K562 (cell line): ENCODE measurements around the gene RASD2. TPM values are rescaled to one million over a fixed set of nuclear protein-coding genes. Genes with fewer than 3 reads are reported as not detected.

Experiments used
- ATF3 ChIP-seq, 2 experiments: fragments of 450-650 bp in 1 of 2; sonication (generic) in 1 of 2; formaldehyde crosslinking in 1 of 2; IDR thresholded peaks in 1 of 2; conservative IDR thresholded peaks in 1 of 2; 2 replicates each; pipeline versions ENCODE4 v1.6.1 to v1.8.1; 2016 to 2023; ENCODE audit warnings: mild to moderate bottlenecking in 2 of 2, moderate library complexity in 2 of 2, inconsistent platforms in 1 of 2, missing genetic modification reagents in 1 of 2
- CHD2 ChIP-seq: IDR thresholded peaks from 2 replicates; pipeline ENCODE4 v1.6.1; 2011; ENCODE audit warnings: low read depth, low read length
- ELK3 ChIP-seq: fragments of 450-650 bp; formaldehyde crosslinking; IDR thresholded peaks from 2 replicates; pipeline ENCODE4 v1.4.0; 2020; ENCODE audit warnings: mild to moderate bottlenecking
- EP300 ChIP-seq: IDR thresholded peaks from 2 replicates; pipeline ENCODE4 v1.6.1; 2012; ENCODE audit warnings: low read length, improper control_type of control experiment
- FOXP4 ChIP-seq: sonication (generic); formaldehyde crosslinking; IDR thresholded peaks from 2 replicates; pipeline ENCODE4 v1.8.0; 2022; ENCODE audit warnings: mild to moderate bottlenecking, missing genetic modification reagents, borderline replicate concordance
- IFI16 ChIP-seq: fragments of 250-450 bp; sonication (Bioruptor Pico); IDR thresholded peaks from 2 replicates; pipeline ENCODE4 v2.1.2; 2022; ENCODE audit warnings: mild to moderate bottlenecking, inconsistent platforms
- KDM4B ChIP-seq, 2 experiments: fragments of 450-650 bp in 1 of 2; sonication (generic) in 1 of 2; IDR thresholded peaks; 2 replicates each; pipeline ENCODE4 v1.6.1; 2016 to 2017; ENCODE audit warnings: borderline replicate concordance in 2 of 2, antibody characterized with exemption in 1 of 2, low read depth in 1 of 2, mild to moderate bottlenecking in 1 of 2
- KHSRP ChIP-seq: fragments of 450-650 bp; IDR thresholded peaks from 2 replicates; pipeline ENCODE4 v1.6.1; 2017
- LCOR ChIP-seq: sonication (generic); formaldehyde crosslinking; IDR thresholded peaks from 2 replicates; pipeline ENCODE4 v1.8.0; 2022; ENCODE audit warnings: mild to moderate bottlenecking, missing genetic modification reagents
- MYBL2 ChIP-seq, 2 experiments: fragments of 450-650 bp in 1 of 2; sonication (generic) in 1 of 2; formaldehyde crosslinking in 1 of 2; IDR thresholded peaks; 2 replicates each; pipeline versions ENCODE4 v1.6.1 to v1.8.1; 2017 to 2022; ENCODE audit warnings: borderline replicate concordance in 1 of 2, inconsistent platforms in 1 of 2, low read depth in 1 of 2, mild to moderate bottlenecking in 1 of 2, missing genetic modification reagents in 1 of 2, moderate library complexity in 1 of 2
- NR1H2 ChIP-seq: sonication (generic); formaldehyde crosslinking; IDR thresholded peaks from 2 replicates; pipeline ENCODE4 v1.4.0; 2020; ENCODE audit warnings: mild to moderate bottlenecking, missing genetic modification reagents
- PTBP1 ChIP-seq: fragments of 200-400 bp; formaldehyde crosslinking; IDR thresholded peaks from 2 replicates; pipeline ENCODE4 v1.6.1; 2017; ENCODE audit warnings: low read depth, low read length
- SETDB1 ChIP-seq: IDR thresholded peaks from one replicate; pipeline ENCODE4 v1.6.1; 2012; ENCODE audit warnings: low read length, control low read depth, inconsistent platforms
- SNRNP70 ChIP-seq: fragments of 200-400 bp; formaldehyde crosslinking; optimal IDR thresholded peaks from 2 replicates; pipeline ENCODE3; 2017; ENCODE audit warnings: low read depth, low read length
- SP1 ChIP-seq: sonication (generic); formaldehyde crosslinking; IDR thresholded peaks from 2 replicates; pipeline ENCODE4 v1.8.1; 2022; ENCODE audit warnings: mild to moderate bottlenecking, missing genetic modification reagents
- SRF ChIP-seq, 2 experiments: fragments of 250-450, 450-650 bp in 1 of 2; sonication (Bioruptor Pico) in 1 of 2; sonication (generic) in 1 of 2; formaldehyde crosslinking; IDR thresholded peaks; 2 replicates each; pipeline versions ENCODE4 v1.5.0 to v1.5.1; 2020 to 2022; ENCODE audit warnings: mild to moderate bottlenecking in 1 of 2, missing genetic modification reagents in 1 of 2
- TFAP4 ChIP-seq: sonication (generic); formaldehyde crosslinking; IDR thresholded peaks from 2 replicates; pipeline ENCODE4 v1.8.0; 2022; ENCODE audit warnings: missing genetic modification reagents, mild to moderate bottlenecking, moderate library complexity, borderline replicate concordance
- USF1 ChIP-seq: sonication (generic); formaldehyde crosslinking; IDR thresholded peaks from 2 replicates; pipeline ENCODE4 v1.9.0; 2022; ENCODE audit warnings: mild to moderate bottlenecking, missing genetic modification reagents
- XRCC4 ChIP-seq: IDR thresholded peaks from one replicate; pipeline ENCODE4 v1.6.1; 2011; ENCODE audit not compliant: insufficient read depth, insufficient read length; ENCODE audit errors: extremely low read depth
- ZNF143 ChIP-seq: sonication (generic); formaldehyde crosslinking; IDR thresholded peaks from 2 replicates; pipeline ENCODE4 v1.9.0; 2022; ENCODE audit warnings: mild to moderate bottlenecking, missing genetic modification reagents
- ZNF146 ChIP-seq: IDR thresholded peaks from one replicate; pipeline ENCODE4 v1.6.1; 2018; ENCODE audit warnings: missing compliant biosample characterization; ENCODE audit not compliant: unreplicated experiment
- polyA plus RNA-seq, 8 experiments: library from polyadenylated mRNA; depleted of rRNA in 4 of 8; stranded (reverse) in 5 of 8; unstranded in 3 of 8; fragments of >200 nt; fragmentation: Nextera tagmentation in 2 of 8; fragmentation: Illumina TruSeq in 1 of 8; extraction: Ambion mirVana in 2 of 8; extraction: Trizol in 1 of 8; gene quantifications; 2 replicates each; pipeline versions ENCODE4 v1.2.1 to v1.2.3, GENCODE V29; 2011 to 2014; ENCODE audit warnings: inconsistent platforms in 1 of 8, missing spikeins in 1 of 8
- total RNA-seq, 7 experiments: library from RNA; depleted of rRNA in 6 of 7; stranded (reverse); fragments of >200 nt in 6 of 7; fragmentation: Illumina TruSeq in 2 of 7; extraction: Trizol in 2 of 7; gene quantifications; 2 replicates each; pipeline versions ENCODE4 v1.2.1 to v1.2.3, GENCODE V29; 2011 to 2021; ENCODE audit warnings: low replicate concordance in 1 of 7

Gene RASD2
- total and polyA plus RNA-seq, 9 of the 15 experiments (the other 6 are each of a cell fraction or from before 2014, with no cell fraction given): 0.05 TPM; not detected in 8

DNA sequence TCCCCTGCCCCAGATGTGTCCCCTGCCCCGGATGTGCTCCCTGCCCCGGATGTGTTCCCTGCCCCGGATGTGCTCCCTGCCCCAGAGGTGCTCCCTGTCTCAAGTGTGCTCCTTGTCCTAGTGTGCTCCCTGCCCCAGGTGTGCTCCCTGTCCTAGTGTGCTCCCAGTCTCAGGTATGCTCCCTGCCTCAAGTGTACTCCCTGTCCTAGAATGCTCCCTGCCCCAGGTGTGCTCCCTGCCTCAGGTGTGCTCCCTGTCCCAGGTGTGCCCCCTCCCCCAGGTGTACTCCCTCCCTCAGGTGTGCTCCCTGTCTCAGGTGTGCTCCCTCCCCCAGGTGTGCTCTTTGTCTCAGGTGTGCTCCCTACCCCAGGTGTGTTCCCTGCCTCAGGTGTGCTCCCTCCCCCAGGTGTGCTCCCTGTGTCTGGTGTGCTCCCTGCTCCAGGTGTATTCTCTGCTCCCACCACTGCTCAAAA is 48.7 kb upstream of the RASD2 start (continued):
- no peak for TF ChIP-seq MYBL2 (IDR thresholded peaks at IDR 0.05; ENCODE audit: low read depth)
- no peak for TF ChIP-seq MYBL2 (CRISPR knock-in tag; IDR thresholded peaks at IDR 0.05; ENCODE audit: borderline replicate concordance)
- no peak for TF ChIP-seq EP300
- no peak for TF ChIP-seq FOXP4 (CRISPR knock-in tag)
- no peak for TF ChIP-seq SNRNP70
- TF ChIP-seq ZNF146: no peak
- TF ChIP-seq SP1 (CRISPR knock-in tag): no peak
- TF ChIP-seq NR1H2 (CRISPR knock-in tag): no peak
- no peak for TF ChIP-seq SRF (CRISPR knock-in tag; IDR thresholded peaks at IDR 0.05)
- TF ChIP-seq XRCC4: no peak
- TF ChIP-seq SETDB1: no peak
- TF ChIP-seq ZNF143: no peak
- TF ChIP-seq CHD2: no peak
- no peak for TF ChIP-seq ATF3 (IDR thresholded peaks at IDR 0.05)
- TF ChIP-seq ATF3 (CRISPR knock-in tag; conservative IDR thresholded peaks at IDR 0.05): no peak
- TF ChIP-seq USF1 (CRISPR knock-in tag): no peak
- TF ChIP-seq IFI16 (CRISPR knock-in tag): no peak
- no peak for TF ChIP-seq KHSRP
- TF ChIP-seq PTBP1: no peak
- no peak for TF ChIP-seq TFAP4 (CRISPR knock-in tag)
- TF ChIP-seq ELK3 (CRISPR knock-in tag): no peak
- TF ChIP-seq KDM4B (IDR thresholded peaks at IDR 0.05; ENCODE audit: borderline replicate concordance in 2 of 2, low read depth in 1 of 2): peak in 1 of 2 experiments; percentile 99; a peak in 1 of 4 replicates
- no peak for TF ChIP-seq LCOR (CRISPR knock-in tag)
